Fibroblast of upper back skin (primary cell): ENCODE data around the gene MEIS2.
A peak's percentile ranks its signal among the peaks of the same experiment; 100 is the strongest.

Experiments
- DNase-seq: peaks from one replicate; pipeline ENCODE4 v3.0.0-alpha.2; 2013

The MEIS2 gene

GRCh38 chr15:36924034-36924433, 176.3 kb downstream of the MEIS2 start:
- DNase-seq, result no peak

DNA sequence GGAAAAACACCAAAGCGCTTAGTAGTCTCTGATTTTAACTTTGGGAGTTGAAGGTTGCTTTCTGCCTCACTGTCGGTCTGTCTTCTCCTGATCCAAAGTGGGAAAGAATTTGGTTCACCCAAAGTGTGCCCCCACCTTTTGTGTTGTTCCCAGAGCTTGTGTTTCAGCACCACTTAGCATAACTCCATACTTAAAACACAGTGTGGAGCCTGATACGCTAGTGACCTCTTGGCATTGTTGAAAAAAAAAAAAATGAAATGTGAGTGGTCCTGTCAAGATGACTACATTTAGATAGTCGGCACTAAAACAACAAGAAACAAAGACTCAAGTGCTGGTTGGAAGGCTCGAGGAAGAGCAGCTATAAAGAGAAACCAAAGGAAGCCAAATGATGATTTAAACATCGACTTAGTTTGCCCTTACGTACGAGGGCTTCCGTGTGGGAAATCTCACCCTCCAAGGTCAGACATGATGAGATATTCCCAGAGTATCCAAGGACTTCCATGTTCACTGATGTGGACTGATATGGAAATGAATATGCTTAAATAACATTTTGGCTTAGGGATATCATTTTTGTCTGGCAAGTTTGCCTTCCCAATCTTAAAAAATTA, 178.8 kb downstream of the MEIS2 start:
- DNase-seq, result no peak

DNA sequence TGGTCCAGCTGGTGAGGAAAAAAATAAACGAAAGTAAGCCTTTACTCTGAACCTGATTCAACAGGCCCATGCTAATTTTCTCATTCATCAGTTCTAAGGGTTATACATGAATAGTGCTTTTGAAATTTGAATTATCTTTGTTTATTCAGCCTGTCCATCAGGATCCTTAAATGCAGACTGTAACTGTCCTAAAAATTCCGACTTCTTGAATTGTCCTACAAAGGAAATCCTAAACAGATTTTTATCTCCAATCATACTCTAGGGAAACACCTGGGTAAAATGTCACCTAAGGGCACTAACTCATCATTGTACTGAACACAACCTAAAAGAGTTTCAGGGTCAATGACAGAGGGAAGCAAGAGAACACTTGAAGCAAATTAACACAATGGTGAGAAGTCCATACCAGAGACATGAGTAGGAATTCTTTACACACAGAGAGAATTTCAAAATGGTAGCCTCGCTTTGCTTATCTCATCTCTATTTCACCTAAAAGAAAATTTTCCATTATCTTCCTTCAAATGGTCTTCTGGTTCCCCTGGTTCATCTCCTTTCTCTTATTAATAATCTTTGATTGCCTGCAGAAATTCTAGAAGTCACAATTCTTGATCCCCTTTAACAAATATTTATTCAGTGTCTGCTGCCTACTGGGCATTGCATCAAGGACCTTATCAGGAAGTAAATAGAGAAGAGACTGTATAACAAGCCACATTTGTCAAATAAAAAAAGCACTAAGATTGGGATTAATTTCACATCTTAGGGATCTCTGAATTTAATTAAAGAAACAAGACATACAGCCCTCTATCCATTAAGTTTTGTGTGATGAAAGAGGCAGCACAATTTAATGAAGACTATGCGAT, 182.7 kb downstream of the MEIS2 start:
- no peak for DNase-seq

- DNase-seq, result no peak
These were observed 185.2 kb downstream of the MEIS2 start for GRCh38 chr15:36914960-36915808.

- DNase-seq, result no peak
These were observed 185.9 kb downstream of the MEIS2 start for GRCh38 chr15:36914466-36914865.

DNA sequence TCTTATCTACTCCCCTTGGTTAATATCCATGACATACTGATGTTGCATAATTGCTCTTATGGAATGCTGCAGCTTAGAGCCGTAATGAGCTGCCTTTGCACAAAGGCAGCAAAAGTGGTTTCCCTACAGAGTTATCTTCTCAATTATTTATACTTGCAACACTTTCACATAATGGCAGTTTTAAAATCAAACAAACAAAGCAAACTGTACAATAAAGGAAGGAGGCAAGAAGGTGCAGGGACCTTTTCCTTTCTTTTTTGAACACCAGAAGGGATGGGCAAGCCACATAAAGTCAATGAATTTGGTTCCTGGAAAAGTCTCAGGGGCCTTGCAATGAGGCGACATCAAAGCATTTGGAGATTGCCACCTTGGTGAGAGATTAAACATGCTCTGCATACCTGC, 188.0 kb downstream of the MEIS2 start:
- DNase-seq, result no peak

DNA sequence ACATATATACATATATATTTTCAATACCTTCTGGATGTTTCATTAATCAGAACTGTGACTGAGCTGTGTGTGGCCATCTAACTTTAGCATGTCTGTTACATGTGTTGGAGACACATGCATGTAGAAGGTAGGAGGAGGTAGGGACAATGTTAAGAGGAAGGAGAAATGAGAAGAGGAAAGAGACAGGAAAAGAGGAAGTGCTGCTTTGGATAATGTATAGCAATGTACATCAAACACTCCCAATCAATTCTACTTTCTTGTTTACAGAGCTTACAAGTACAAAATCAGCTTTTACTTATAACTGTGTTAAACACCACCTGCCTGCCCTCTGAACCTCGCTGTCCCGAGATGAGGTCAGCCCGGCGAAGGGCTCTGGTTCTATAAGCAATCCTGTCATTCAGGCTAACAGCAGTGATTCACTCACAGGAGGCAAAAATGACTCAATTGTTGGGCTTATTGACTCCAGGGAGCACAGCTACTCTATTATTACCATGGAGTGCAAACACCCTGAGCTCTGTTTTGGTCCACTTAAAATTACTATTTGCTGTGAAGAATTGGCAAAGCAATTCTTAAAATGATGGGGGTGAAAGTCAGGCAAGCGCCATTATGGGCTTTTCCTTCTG, 188.9 kb downstream of the MEIS2 start:
- peak; percentile 39 for DNase-seq

DNA sequence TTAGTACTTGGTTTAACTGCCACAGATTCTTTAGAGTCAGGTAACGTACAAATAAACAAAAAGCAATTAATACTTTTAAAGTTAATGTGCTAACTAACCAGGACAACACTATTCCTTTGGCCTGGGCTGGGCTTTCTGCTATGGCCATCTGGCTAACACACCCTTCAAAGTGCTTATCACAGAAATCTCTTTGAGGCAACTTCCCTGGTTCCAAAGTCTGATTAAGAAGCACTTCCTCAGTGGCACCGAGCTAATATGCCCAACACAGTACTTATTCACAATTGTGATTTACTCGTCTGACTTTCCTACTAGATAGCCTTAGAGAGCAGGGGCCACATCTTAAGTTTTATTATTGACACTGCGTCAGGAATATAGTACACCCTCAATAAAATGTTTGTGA, 191.4 kb downstream of the MEIS2 start:
- DNase-seq, result no peak

GRCh38 chr15:36907295-36907694, 193.1 kb downstream of the MEIS2 start:
- no peak for DNase-seq

DNA sequence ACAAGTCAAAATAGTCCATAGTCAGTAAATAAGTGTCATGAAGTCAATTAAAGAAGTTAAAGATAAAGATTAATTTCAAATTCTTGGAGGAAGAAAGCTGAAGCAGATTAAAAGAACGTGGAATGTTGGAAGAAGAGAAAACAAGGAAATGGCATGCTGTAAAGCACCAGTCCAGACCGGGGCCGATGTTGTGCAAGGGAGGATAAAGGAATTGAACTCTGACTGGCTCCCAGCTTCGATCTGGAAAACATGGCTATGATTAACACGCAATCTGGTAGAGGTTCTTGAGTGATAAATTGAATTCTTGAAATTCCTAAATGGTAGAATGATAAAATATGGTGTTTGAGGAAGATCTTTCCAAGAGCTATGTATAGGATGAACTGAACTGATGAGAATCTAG, 194.4 kb downstream of the MEIS2 start:
- DNase-seq, result peak; percentile 92

DNA sequence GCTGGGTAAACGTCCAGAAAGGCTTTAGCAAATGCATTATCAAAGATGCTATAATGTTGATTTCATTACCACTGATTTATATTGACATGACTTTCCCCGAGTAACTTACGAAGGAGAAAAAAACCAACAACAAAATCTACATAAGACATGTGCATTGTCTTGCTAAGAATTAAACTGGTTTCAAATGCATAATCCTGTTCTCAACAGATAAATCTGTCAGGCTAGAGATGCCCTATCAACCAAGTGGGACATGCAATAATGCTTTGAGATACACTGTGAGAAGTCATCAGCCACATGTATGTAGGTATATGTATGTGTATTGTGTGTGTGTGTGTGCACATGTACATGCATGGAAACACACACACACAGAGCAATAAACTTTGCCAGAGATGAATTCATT, 195.6 kb downstream of the MEIS2 start:
- DNase-seq, result no peak

DNA sequence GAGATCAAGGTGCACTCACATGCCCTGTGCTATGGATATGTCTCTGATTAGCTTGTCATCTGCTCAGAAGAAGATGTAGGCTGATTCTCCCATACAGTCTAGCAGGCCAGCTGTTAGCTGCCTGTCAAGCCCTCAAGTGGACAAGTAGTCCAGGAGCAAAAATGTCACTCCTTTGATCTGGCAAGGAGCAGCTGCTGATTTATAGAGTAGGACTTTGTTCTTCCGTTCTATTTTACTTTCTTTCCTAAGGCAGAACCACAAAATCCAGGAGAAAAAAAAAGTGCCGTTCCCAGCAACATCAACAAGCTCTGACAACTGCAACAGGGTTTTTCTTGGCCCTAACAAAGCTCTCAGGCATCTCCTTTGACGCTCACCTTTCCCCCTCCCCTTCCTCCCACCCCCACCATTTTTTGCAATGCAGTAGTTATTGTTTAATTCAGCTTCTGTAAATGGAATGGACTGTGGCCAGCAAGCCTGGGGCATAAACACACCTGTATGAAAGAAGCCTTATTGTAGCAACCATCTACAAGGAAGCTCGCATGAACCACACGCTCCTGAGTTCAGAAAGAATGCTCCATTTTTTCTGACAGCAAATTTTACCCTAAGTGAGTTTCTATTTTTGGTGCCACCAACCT, 196.3 kb downstream of the MEIS2 start:
- no peak for DNase-seq

DNA sequence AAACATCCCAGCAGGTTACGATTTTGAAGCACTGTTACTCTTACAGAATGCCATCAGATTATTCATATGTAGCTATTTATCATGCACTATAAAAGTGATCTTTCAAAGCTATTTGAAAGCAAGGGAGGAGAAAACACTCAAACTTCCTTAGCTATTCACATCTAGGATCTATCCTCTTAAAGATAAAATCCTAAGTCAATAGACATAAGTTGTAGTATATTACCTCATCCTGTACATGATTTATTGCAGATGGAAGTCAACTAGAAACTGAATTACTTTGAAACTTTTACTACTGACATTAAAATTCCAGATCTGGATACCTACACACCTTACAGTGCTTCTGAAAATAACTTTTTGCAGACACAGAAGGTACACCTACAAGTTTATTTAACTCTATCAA, 197.2 kb downstream of the MEIS2 start:
- no peak for DNase-seq

GRCh38 chr15:36901012-36901411, 199.3 kb downstream of the MEIS2 start:
- DNase-seq, result no peak

DNA sequence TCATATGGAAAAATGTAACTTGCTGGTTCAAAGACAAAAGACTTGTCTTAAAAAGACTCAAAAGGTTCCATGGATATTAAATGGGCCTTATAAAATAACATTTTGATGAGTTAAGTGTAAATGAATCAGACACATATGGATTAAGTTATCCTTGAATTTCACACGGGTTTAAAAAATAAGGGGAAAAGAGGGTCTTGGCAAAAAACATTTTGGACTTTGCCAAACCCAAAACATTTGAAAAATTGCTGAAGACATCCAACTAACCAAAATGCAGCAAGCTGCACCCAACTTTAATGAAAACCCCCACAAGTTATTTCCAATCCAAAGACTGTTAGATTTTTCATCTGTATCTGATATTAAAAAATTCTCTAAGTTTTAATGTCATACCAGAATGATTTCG, 200.7 kb downstream of the MEIS2 start:
- peak; percentile 80 for DNase-seq

GRCh38 chr15:36898536-36899126, 201.7 kb downstream of the MEIS2 start:
- no peak for DNase-seq

DNA sequence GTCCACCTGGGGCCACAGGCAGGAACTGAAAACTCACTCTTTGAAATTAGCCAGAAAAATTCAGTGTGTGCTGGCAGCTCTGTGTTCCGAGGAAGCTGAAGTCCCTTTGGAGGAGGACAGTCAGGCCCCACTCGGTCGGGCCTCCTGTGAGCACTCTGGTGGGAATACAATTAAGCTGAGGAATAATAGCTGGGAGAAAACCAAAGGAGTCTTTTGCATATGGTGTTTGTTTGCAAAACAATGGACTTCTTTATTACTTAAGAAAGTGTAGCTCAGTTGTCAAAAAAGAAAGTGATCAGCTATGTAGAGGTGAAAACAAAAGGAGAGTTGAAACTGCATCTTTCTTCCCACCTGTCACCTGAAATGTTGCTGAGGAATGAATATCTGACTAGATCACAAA, 202.5 kb downstream of the MEIS2 start:
- no peak for DNase-seq

- no peak for DNase-seq
These were observed 203.4 kb downstream of the MEIS2 start for GRCh38 chr15:36896949-36897348.

GRCh38 chr15:36894075-36894474, 206.3 kb downstream of the MEIS2 start:
- no peak for DNase-seq

- DNase-seq, result no peak
These were observed 207.1 kb downstream of the MEIS2 start for GRCh38 chr15:36893276-36893675.

DNA sequence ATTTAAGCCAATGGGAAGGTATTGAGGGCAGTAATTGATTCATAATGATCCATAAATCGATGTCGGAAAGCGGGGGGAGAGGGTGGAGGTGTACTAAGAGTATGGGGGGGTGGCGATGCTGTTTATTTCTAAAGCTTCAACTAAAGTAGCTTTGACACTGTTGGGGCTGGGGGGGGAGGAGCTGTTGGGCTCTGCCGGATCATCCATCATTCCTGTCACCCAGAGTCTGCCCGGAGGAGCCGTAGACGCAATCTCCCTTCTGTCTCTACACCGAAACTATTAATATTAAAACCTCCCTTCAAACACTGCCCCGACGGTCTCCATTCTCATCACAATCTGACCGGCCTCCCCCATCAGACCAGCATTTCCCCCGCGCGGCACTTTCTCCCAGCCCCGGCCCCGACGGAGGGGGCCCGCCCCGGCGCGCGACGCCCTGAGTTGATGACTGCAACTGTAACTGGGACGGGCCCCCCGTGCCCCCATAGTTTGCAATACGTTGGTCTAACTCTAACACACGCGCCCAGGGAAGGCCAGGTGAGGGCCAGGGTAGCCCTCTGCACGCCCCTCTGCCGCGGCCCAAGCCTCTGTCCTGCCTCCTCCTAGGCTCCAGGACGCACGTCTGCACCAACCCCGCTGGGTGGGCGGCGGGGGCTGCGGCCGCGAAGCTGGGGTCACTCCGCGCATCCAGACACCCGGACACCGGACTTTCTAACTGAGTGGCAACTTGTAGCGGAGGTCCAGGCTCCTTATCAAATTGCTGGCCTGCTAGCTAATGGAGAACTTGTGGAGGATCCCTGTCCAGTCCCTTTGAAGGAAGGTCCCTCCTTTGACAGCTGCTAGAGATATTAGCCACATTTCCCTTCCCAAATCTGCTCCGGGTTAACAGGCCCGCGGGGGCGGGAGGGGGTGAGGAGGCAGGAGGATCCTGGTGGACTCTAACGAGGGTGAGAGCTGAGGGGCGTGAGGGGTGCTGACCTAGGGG, 212.0 kb downstream of the MEIS2 start:
- DNase-seq, result peak; percentile 49
